Smooth muscle cell (in vitro differentiated cells): Measurements from ENCODE around the gene SORCS1. TPM values are rescaled to one million over a fixed set of nuclear protein-coding genes. Genes with fewer than 3 reads are reported as not detected.

Source experiments
- DNase-seq: peaks from one replicate; lab custom pipeline; 2025; ENCODE audit not compliant: unreplicated experiment; lab: John Stamatoyannopoulos, UW
- H2AFZ ChIP-seq: fragments of 200-600 bp; sonication (generic); 2 replicates; pipeline ENCODE4 v1.6.0; 2016; ENCODE audit warnings: antibody characterized with exemption, low read depth, mild to moderate bottlenecking
- H3F3A ChIP-seq: fragments of 200-600 bp; sonication (generic); 2 replicates; pipeline ENCODE4 v1.6.0; 2017; ENCODE audit warnings: antibody characterized with exemption, low read depth
- H3K27ac ChIP-seq: fragments of 200-600 bp; sonication (generic); 2 replicates; pipeline ENCODE4 v1.5.1; 2016; ENCODE audit warnings: low read depth, mild to moderate bottlenecking
- H3K27me3 ChIP-seq: fragments of 200-600 bp; sonication (generic); 2 replicates; pipeline ENCODE4 v1.6.1; 2016; ENCODE audit warnings: low read depth, mild to moderate bottlenecking
- H3K36me3 ChIP-seq: fragments of 200-600 bp; sonication (generic); 2 replicates; pipeline ENCODE4 v1.5.1; 2016; ENCODE audit warnings: low read depth
- H3K4me1 ChIP-seq: fragments of 200-600 bp; sonication (generic); 2 replicates; pipeline ENCODE4 v1.5.1; 2016; ENCODE audit warnings: low read depth
- H3K4me2 ChIP-seq: fragments of 200-600 bp; sonication (generic); 2 replicates; pipeline ENCODE4 v1.6.0; 2016; ENCODE audit warnings: mild to moderate bottlenecking
- H3K4me3 ChIP-seq: fragments of 200-600 bp; sonication (generic); 2 replicates; pipeline ENCODE4 v1.5.1; 2016; ENCODE audit warnings: mild to moderate bottlenecking
- H3K79me2 ChIP-seq: fragments of 200-600 bp; sonication (generic); 2 replicates; pipeline ENCODE4 v1.6.0; 2016; ENCODE audit warnings: low read depth, mild to moderate bottlenecking
- H3K9ac ChIP-seq: fragments of 200-600 bp; sonication (generic); 2 replicates; pipeline ENCODE4 v1.6.0; 2016; ENCODE audit warnings: low read depth
- H3K9me3 ChIP-seq: fragments of 200-600 bp; sonication (generic); replicated peaks from 2 replicates; pipeline ENCODE4 v1.5.1; 2016; ENCODE audit warnings: low read depth
- H4K20me1 ChIP-seq: fragments of 200-600 bp; sonication (generic); 2 replicates; pipeline ENCODE4 v1.6.0; 2016; ENCODE audit warnings: low read depth
- WGBS: methylation state at CpG from one replicate; pipeline ENCODE4 v1.1.7; 2016; ENCODE audit warnings: low lambda C conversion rate; 5-methylcytosine and 5-hydroxymethylcytosine counted together
- polyA plus RNA-seq: library from polyadenylated mRNA; unstranded; fragments of >200 nt; fragmentation: Nextera tagmentation; extraction: Ambion mirVana; gene quantifications from 2 replicates; pipeline ENCODE4 v1.2.1, GENCODE V29; 2016
- total RNA-seq: library from RNA; depleted of rRNA; stranded (reverse); fragments of >200 nt; gene quantifications from 2 replicates; pipeline ENCODE4 v1.2.3, GENCODE V29; 2014
- TF ChIP-seq, protein P1 (sequence below): fragments of 200-600 bp; sonication (generic); IDR thresholded peaks from 2 replicates; pipeline ENCODE4 v1.5.1; 2017; ENCODE audit warnings: borderline replicate concordance, mild to moderate bottlenecking, antibody characterized with exemption; ENCODE audit not compliant: insufficient read depth, poor library complexity, severe bottlenecking

SORCS1 gene
- total and polyA plus RNA-seq, 2 experiments from 2014 or later, result 0.67 TPM; not detected in 1

DNA sequence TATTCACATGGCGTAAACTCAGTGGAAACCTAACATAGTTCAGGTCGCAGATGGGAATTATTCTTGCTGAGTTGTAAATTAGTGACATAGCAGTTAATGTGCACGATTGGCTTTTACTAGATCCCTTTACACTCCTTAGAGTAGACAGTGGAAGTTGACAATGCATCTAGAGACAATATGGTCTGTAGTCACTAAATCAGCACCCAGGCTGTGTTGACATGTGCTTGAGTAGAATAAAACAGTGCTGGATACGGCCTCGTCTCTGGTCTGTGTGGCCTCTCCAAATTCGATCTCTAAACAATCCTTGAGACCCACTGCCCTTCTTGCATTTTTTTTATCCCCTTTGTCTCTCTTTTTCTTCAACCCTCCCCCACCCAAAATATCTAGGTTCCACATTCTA, 615.7 kb downstream of the SORCS1 start:
- no peaks in the 10 kb centered on the region for H3F3A ChIP-seq
- H3K36me3 ChIP-seq, result no peaks in the 10 kb centered on the region
- DNase-seq, result no peak
- H3K27me3 ChIP-seq, result no peaks in the 10 kb centered on the region
- H3K4me3 ChIP-seq, result no peak overlapping the region
- H3K27ac ChIP-seq, result no peak overlapping the region
- no peak overlapping the region for H3K4me2 ChIP-seq
- H3K9ac ChIP-seq, result no peak overlapping the region
- WGBS, result 85% methylated on average over 6 of the region's 6 CpGs
- H4K20me1 ChIP-seq, result no peaks in the 10 kb centered on the region
- no peaks in the 10 kb centered on the region for H3K4me1 ChIP-seq
- no peak overlapping the region for H2AFZ ChIP-seq
- TF ChIP-seq, protein P1, sequence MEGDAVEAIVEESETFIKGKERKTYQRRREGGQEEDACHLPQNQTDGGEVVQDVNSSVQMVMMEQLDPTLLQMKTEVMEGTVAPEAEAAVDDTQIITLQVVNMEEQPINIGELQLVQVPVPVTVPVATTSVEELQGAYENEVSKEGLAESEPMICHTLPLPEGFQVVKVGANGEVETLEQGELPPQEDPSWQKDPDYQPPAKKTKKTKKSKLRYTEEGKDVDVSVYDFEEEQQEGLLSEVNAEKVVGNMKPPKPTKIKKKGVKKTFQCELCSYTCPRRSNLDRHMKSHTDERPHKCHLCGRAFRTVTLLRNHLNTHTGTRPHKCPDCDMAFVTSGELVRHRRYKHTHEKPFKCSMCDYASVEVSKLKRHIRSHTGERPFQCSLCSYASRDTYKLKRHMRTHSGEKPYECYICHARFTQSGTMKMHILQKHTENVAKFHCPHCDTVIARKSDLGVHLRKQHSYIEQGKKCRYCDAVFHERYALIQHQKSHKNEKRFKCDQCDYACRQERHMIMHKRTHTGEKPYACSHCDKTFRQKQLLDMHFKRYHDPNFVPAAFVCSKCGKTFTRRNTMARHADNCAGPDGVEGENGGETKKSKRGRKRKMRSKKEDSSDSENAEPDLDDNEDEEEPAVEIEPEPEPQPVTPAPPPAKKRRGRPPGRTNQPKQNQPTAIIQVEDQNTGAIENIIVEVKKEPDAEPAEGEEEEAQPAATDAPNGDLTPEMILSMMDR, result no peak
- no peaks in the 10 kb centered on the region for H3K9me3 ChIP-seq
- H3K79me2 ChIP-seq, result no peaks in the 10 kb centered on the region

DNA sequence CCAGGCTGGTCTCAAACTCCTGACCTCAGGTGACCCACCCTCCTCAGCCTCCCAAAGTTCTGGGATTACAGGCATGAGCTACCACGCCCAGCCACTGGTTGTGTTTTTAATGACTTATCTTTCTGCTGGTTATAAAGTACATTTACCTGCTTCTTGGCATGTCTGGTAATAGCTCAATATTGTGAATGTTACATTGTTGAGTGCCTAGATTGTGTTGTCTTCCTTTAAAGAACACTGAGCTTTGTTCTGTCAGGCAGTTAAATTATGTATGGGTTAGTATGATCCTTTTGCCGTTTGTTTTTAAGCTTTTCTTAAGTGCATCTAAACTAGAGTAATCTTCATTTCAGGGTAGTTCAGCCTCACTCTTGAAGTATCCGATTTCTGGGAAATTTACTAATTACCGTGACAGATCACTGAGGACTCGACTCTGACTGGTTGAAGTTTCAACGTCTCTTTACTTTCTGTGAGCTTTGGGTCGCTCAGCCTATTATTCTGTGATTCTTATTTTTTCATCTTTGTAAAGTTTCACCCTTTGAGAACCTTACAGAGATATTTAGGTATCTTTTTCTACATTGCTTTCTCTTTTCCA, 617.4 kb downstream of the SORCS1 start:
- no peak overlapping the region for H3K4me3 ChIP-seq
- H3K4me2 ChIP-seq, result no peak overlapping the region
- H3K79me2 ChIP-seq, result no peaks in the 10 kb centered on the region
- TF ChIP-seq, protein P1, result no peak
- H3K36me3 ChIP-seq, result no peaks in the 10 kb centered on the region
- no peak overlapping the region for H3K9ac ChIP-seq
- no peak overlapping the region for H2AFZ ChIP-seq
- DNase-seq, result no peak
- no peaks in the 10 kb centered on the region for H3F3A ChIP-seq
- no peaks in the 10 kb centered on the region for H4K20me1 ChIP-seq
- 91% methylated on average over 7 of the region's 7 CpGs for WGBS
- no peaks in the 10 kb centered on the region for H3K27me3 ChIP-seq
- H3K9me3 ChIP-seq, result no peaks in the 10 kb centered on the region
- H3K27ac ChIP-seq, result no peak overlapping the region
- H3K4me1 ChIP-seq, result no peaks in the 10 kb centered on the region

- no peak for DNase-seq
- Histone ChIP-seq H3K4me1 (no peaks in the 10 kb centered on the region), H3K27me3 (no peaks in the 10 kb centered on the region), H3K9me3 (no peaks in the 10 kb centered on the region), H3K27ac (no peak overlapping the region), H3K4me2 (no peak overlapping the region), H4K20me1 (no peaks in the 10 kb centered on the region), H3K79me2 (no peaks in the 10 kb centered on the region), H3K4me3 (no peak overlapping the region), H3F3A (no peaks in the 10 kb centered on the region), H3K9ac (no peak overlapping the region), H3K36me3 (no peaks in the 10 kb centered on the region), H2AFZ (no peak overlapping the region)
- TF ChIP-seq, protein P1, result no peak
- WGBS, result 96% methylated on average over 3 of the region's 3 CpGs
Measured at GRCh38 chr10:106542461-106542860, 622.0 kb downstream of the SORCS1 start.

DNA sequence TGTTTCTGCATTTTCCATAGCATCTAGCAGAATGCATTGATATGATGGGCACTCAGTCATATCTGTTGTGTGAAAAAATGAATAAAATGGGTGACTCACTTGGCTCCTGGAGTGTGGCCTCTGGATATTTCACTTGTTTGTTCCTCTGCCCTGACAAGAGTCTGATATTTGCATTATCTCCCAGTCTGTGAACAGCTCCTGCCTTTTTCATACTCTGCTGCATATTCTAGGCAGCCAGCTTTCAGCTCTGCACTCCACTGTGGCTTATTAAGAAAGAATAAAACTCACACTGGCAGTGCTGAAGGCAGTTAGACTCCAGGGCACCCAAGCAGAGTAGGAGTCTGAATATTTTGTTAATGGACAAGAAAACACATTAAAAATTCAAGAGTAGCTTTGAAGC, 623.9 kb downstream of the SORCS1 start:
- no peak for DNase-seq
- TF ChIP-seq, protein P1, result no peak
- H3K9me3 ChIP-seq, result no peaks in the 10 kb centered on the region
- H3K79me2 ChIP-seq, result no peaks in the 10 kb centered on the region
- H3K27me3 ChIP-seq, result no peaks in the 10 kb centered on the region
- H3K4me1 ChIP-seq, result no peaks in the 10 kb centered on the region
- H3F3A ChIP-seq, result no peaks in the 10 kb centered on the region
- no peaks in the 10 kb centered on the region for H3K36me3 ChIP-seq
- H2AFZ ChIP-seq, result no peak overlapping the region
- no peak overlapping the region for H3K4me2 ChIP-seq
- H3K4me3 ChIP-seq, result no peak overlapping the region
- no peaks in the 10 kb centered on the region for H4K20me1 ChIP-seq
- no peak overlapping the region for H3K27ac ChIP-seq
- H3K9ac ChIP-seq, result no peak overlapping the region
